Measurements from ENCODE around the gene B3GNT3. TPM values are rescaled to one million over a fixed set of nuclear protein-coding genes. Genes with fewer than 3 reads are reported as not detected.

Gene B3GNT3
- total RNA-seq, 6 experiments from 2014 or later: not detected

DNA sequence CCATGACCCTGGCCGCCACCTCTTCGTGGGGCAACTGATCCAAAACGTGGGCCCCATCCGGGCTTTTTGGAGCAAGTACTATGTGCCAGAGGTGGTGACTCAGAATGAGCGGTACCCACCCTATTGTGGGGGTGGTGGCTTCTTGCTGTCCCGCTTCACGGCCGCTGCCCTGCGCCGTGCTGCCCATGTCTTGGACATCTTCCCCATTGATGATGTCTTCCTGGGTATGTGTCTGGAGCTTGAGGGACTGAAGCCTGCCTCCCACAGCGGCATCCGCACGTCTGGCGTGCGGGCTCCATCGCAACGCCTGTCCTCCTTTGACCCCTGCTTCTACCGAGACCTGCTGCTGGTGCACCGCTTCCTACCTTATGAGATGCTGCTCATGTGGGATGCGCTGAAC, 16.7 kb downstream of the B3GNT3 start:
- Mint-ChIP-seq H3K4me3 (no peak overlapping the region), H3K27me3 (ENCODE audit: insufficient read depth) (peaks cover 21% of the 10 kb centered on the region), H3K27ac (no peak overlapping the region), H3K4me1 (ENCODE audit: low read depth) (no peaks in the 10 kb centered on the region), H3K9me3 (peaks cover 3% of the 10 kb centered on the region; the same call in 1 of the 2 replicates), H3K36me3 (ENCODE audit: low read depth) (no peaks in the 10 kb centered on the region)
- TF ChIP-seq CTCF (IDR thresholded peaks at IDR 0.05): no peak
- DNase-seq: no peak

- Mint-ChIP-seq H3K27ac (no peak overlapping the region), H3K4me1 (ENCODE audit: low read depth) (no peaks in the 10 kb centered on the region), H3K27me3 (ENCODE audit: insufficient read depth) (peaks cover 21% of the 10 kb centered on the region), H3K9me3 (peaks cover 3% of the 10 kb centered on the region; the same call in 1 of the 2 replicates), H3K4me3 (no peak overlapping the region), H3K36me3 (ENCODE audit: low read depth) (no peaks in the 10 kb centered on the region)
- TF ChIP-seq CTCF (IDR thresholded peaks at IDR 0.05): no peak
- no peak for DNase-seq
Measured at GRCh38 chr19:17812099-17812498, 17.2 kb downstream of the B3GNT3 start.

DNA sequence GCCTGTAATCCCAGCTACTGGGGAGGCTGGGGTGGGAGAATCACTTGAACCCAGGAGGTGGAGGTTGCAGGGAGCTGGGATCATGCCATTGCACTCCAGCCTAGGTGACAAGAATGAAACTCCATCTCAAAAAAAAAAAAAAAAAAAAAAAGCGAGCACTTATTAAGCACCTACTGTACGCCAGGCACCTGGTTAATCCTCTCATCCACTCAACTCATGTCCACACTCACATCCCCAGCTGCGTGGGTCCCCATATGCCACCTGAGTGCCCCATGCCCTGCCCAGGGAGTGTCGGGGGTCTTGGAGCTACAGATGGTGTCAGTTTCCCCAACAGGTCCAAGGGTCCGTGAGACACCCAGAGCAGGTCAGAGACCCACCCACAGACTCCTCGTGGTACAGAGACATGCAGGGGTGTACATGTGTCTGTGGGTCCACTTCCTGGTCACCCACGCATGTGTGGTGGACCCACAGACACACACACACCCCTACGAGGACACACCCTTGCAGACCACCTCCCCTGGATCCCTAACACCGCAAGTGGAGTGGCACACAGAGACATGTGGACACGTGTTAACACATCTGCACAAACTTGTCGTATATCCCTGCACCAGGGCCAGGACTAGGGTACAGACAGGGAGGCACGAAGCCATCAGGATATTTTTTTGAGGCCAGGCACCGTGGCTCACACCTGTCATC, 22.9 kb downstream of the B3GNT3 start:
- Mint-ChIP-seq H3K36me3 (ENCODE audit: low read depth) (no peaks in the 10 kb centered on the region), H3K4me3 (no peak overlapping the region), H3K27me3 (ENCODE audit: insufficient read depth) (peaks cover 21% of the 10 kb centered on the region; the same call in 1 of the 2 replicates), H3K27ac (no peak overlapping the region), H3K4me1 (ENCODE audit: low read depth) (no peaks in the 10 kb centered on the region), H3K9me3 (peaks cover 3% of the 10 kb centered on the region; the same call in 1 of the 2 replicates)
- no peak for DNase-seq
- no peak for TF ChIP-seq CTCF (IDR thresholded peaks at IDR 0.05)

GRCh38 chr19:17821190-17821589, 26.3 kb downstream of the B3GNT3 start, which contains the start of gene INSL3:
TSS of gene INSL3 (minus strand) at chr19:17821519. CDS start at chr19:17821506, 13 bp downstream.
- TF ChIP-seq CTCF (IDR thresholded peaks at IDR 0.05): no peak
- H3K27ac Mint-ChIP-seq: no peak within 1 kb of the TSS
- H3K9me3 Mint-ChIP-seq: no peaks in the 10 kb centered on the region; the same call in 1 of the 2 replicates
- H3K36me3 Mint-ChIP-seq (ENCODE audit: low read depth): no peaks in the 10 kb centered on the region
- no peak for DNase-seq
- no peaks in the 10 kb centered on the region for H3K4me1 Mint-ChIP-seq (ENCODE audit: low read depth)
- H3K4me3 Mint-ChIP-seq: no peak within 1 kb of the TSS
- peaks cover 29% of the 10 kb centered on the region for H3K27me3 Mint-ChIP-seq (ENCODE audit: insufficient read depth)

- Mint-ChIP-seq H3K9me3 (no peaks in the 10 kb centered on the region), H3K4me3 (no peak overlapping the region), H3K27me3 (ENCODE audit: insufficient read depth) (peaks cover 28% of the 10 kb centered on the region), H3K27ac (no peak overlapping the region), H3K36me3 (ENCODE audit: low read depth) (no peaks in the 10 kb centered on the region), H3K4me1 (ENCODE audit: low read depth) (no peaks in the 10 kb centered on the region)
- no peak for TF ChIP-seq CTCF (IDR thresholded peaks at IDR 0.05)
- DNase-seq: no peak
Measured at GRCh38 chr19:17824339-17824738, 29.4 kb downstream of the B3GNT3 start.

All from HFFc6 (cell line).